Measurements from ENCODE around the gene POGZ. TPM values are rescaled to one million over a fixed set of nuclear protein-coding genes. Genes with fewer than 3 reads are reported as not detected.
"Not testable (repeated sequence)": the region's sequence is repeated elsewhere in the genome, so short reads cannot be mapped to it uniquely, and the experiment has no call there.

Gene POGZ
- total RNA-seq, 4 donors from 2014 or later, result 14.1 to 20.2 (median 15.1) TPM

- TF ChIP-seq POLR2A (IDR thresholded peaks at IDR 0.05) (no peak), CTCF (IDR thresholded peaks at IDR 0.05 in 4 of 5, conservative IDR thresholded peaks at IDR 0.05 in 1 of 5) (no peak)
- Histone ChIP-seq H3K27me3 (no peaks in the 10 kb centered on the region), H3K36me3 (no peaks in the 10 kb centered on the region), H3K4me1 (no peaks in the 10 kb centered on the region), H3K4me3 (no peak overlapping the region), H3K27ac (no peak overlapping the region), H3K9me3 (no peaks in the 10 kb centered on the region)
- ATAC-seq (no peak), DNase-seq (no peak)
- in situ Hi-C loops (cut with MboI; ENCODE audit: low sequenced_read_pairs in 4 of 4), result loop anchor here in 2 of 4 donors (10.0 kb wide), 2 partner anchors 89 to 99 kb away; no protein-coding TSS in a partner anchor
- intact Hi-C loops (cut with DNase I; ENCODE audit: low total_unique reads), result no loop called here
Measured at GRCh38 chr1:151393583-151393982, 65.7 kb downstream of the POGZ start.

- intact Hi-C loops (cut with DNase I; ENCODE audit: low total_unique reads), result no loop called here
Measured at GRCh38 chr1:151391079-151391563, 68.2 kb downstream of the POGZ start.

GRCh38 chr1:151390221-151391078, 68.8 kb downstream of the POGZ start:
- H3K4me3 ChIP-seq; H3K4me1 ChIP-seq; H3K27ac ChIP-seq; ATAC-seq; H3K27me3 ChIP-seq; DNase-seq; intact Hi-C loops (cut with DNase I; ENCODE audit: low total_unique reads); H3K9me3 ChIP-seq; H3K36me3 ChIP-seq: not testable (repeated sequence)
- in situ Hi-C loops (cut with MboI; ENCODE audit: low sequenced_read_pairs in 4 of 4), result loop anchor here in 2 of 4 donors (10.0 kb wide), 2 partner anchors 86 to 96 kb away; no protein-coding TSS in a partner anchor

More at GRCh38 chr1:151391079-151391563, 68.2 kb downstream of the POGZ start:
- ATAC-seq, result no peak
- H3K36me3 ChIP-seq, result no peaks in the 10 kb centered on the region
- no peaks in the 10 kb centered on the region for H3K27me3 ChIP-seq
- no peaks in the 10 kb centered on the region for H3K9me3 ChIP-seq
- H3K27ac ChIP-seq, result no peak overlapping the region
- no peak for DNase-seq
- no peak overlapping the region for H3K4me3 ChIP-seq
- no peaks in the 10 kb centered on the region for H3K4me1 ChIP-seq
- in situ Hi-C loops (cut with MboI; ENCODE audit: low sequenced_read_pairs in 4 of 4), result loop anchor here in 2 of 4 donors (10.0 kb wide), 2 partner anchors 86 to 96 kb away; no protein-coding TSS in a partner anchor
- no peak for TF ChIP-seq CTCF (IDR thresholded peaks at IDR 0.05 in 4 of 5, conservative IDR thresholded peaks at IDR 0.05 in 1 of 5)
- TF ChIP-seq POLR2A (IDR thresholded peaks at IDR 0.05), result no peak

- TF ChIP-seq POLR2A (IDR thresholded peaks at IDR 0.05) (no peak), CTCF (IDR thresholded peaks at IDR 0.05 in 4 of 5, conservative IDR thresholded peaks at IDR 0.05 in 1 of 5) (no peak)
- no peak overlapping the region for H3K4me3 ChIP-seq
- no peaks in the 10 kb centered on the region for H3K9me3 ChIP-seq
- intact Hi-C loops (cut with DNase I; ENCODE audit: low total_unique reads), result no loop called here
- DNase-seq (no peak), ATAC-seq (no peak)
- H3K27me3 ChIP-seq, result no peaks in the 10 kb centered on the region
- no peak overlapping the region for H3K27ac ChIP-seq
- in situ Hi-C loops (cut with MboI; ENCODE audit: low sequenced_read_pairs in 4 of 4), result no loop called here
- no peaks in the 10 kb centered on the region for H3K4me1 ChIP-seq
- no peaks in the 10 kb centered on the region for H3K36me3 ChIP-seq
Measured at GRCh38 chr1:151386002-151386401, 73.3 kb downstream of the POGZ start.

- in situ Hi-C loops (cut with MboI; ENCODE audit: low sequenced_read_pairs in 4 of 4), result no loop called here
- DNase-seq (no peak), ATAC-seq (no peak)
- H3K27ac ChIP-seq, result no peak overlapping the region
- H3K27me3 ChIP-seq, result no peaks in the 10 kb centered on the region
- TF ChIP-seq POLR2A (IDR thresholded peaks at IDR 0.05), result no peak
- no peak for TF ChIP-seq CTCF (IDR thresholded peaks at IDR 0.05 in 4 of 5, conservative IDR thresholded peaks at IDR 0.05 in 1 of 5)
- no peaks in the 10 kb centered on the region for H3K9me3 ChIP-seq
- H3K36me3 ChIP-seq, result no peaks in the 10 kb centered on the region
- no peak overlapping the region for H3K4me3 ChIP-seq
- H3K4me1 ChIP-seq, result no peaks in the 10 kb centered on the region
- intact Hi-C loops (cut with DNase I; ENCODE audit: low total_unique reads), result no loop called here
Measured at GRCh38 chr1:151384584-151384983, 74.7 kb downstream of the POGZ start.

Data from gastrocnemius medialis (tissue), 4 donors.